ENCODE results near the gene IFFO2. TPM values are rescaled to one million over a fixed set of nuclear protein-coding genes. Genes with fewer than 3 reads are reported as not detected.

The IFFO2 gene
- total RNA-seq, 1 donor from 2014 or later: 39.6 TPM

DNA sequence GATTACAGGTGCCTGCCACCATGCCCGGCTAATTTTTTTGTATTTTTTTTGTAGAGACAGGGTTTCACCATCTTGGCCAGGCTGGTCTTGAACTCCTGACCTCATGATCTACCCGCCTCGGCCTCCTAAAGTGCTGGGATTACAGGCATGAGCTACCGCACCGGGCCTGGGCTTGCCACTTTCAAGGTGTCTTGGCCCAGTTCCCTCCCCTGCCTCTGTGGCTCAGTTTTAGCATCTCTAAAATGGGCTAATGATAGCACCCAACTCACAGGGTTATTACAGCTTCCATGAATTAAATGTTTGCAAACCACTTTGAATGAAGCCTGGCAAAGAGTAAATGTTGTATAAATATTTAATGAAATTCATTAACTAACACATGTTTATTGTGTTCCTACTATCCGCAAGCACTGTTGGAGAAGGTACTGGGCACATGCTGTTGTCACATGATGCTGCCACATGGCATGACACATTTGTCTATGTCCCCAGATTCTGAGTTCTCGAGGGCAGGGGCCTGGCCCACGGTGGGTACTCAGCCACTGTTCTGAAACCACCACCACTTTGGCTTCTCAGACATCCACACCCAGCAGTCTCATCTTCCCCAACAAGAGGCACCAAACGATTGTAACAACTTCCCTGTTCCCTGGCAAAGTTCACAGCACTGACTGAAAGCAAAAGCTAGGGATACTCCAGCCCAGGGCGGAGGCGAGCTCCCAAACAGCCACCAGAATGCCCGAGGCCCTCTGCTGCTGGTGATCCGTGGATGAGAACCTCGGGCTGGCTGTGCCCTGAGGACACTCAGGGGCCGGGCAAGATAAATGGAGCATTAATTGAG, 9.7 kb downstream of the IFFO2 start:
- no peak for FAIRE-seq
- no peak overlapping the region for H3K4me3 ChIP-seq (ENCODE audit: insufficient read depth, low read depth, low read length)
- peak overlapping the region; percentile 21 for H3K27ac ChIP-seq (ENCODE audit: low read depth, low read length)
- Mint-ChIP-seq H3K4me3 (ENCODE audit: unreplicated experiment) (no peak overlapping the region), H3K4me1 (ENCODE audit: low read depth, unreplicated experiment) (peaks cover 68% of the 10 kb centered on the region), H3K9me3 (ENCODE audit: unreplicated experiment) (no peaks in the 10 kb centered on the region), H3K27me3 (ENCODE audit: low read depth, unreplicated experiment) (no peaks in the 10 kb centered on the region), H3K36me3 (ENCODE audit: low read depth, unreplicated experiment) (peaks cover 4% of the 10 kb centered on the region), H3K27ac (ENCODE audit: unreplicated experiment) (peak overlapping the region; percentile 80)
- peak overlapping the region; percentile 77 for H3K9ac ChIP-seq (ENCODE audit: low read length)
- H4K20me1 ChIP-seq (ENCODE audit: insufficient read depth, low read length): peaks cover 64% of the 10 kb centered on the region
- peaks cover 99% of the 10 kb centered on the region for H3K79me2 ChIP-seq (ENCODE audit: insufficient read depth, low read length)
- peaks cover 2% of the 10 kb centered on the region for H3K36me3 ChIP-seq (ENCODE audit: insufficient read depth, low read length)
- DNase-seq (ENCODE audit: low read depth): no peak
- peaks cover 72% of the 10 kb centered on the region for H3K4me1 ChIP-seq (ENCODE audit: insufficient read depth, low read length)
- H3K4me2 ChIP-seq (ENCODE audit: low read length): peak overlapping the region; percentile 93
- H3K27me3 ChIP-seq (ENCODE audit: insufficient read depth, low read length): no peaks in the 10 kb centered on the region
- no peaks in the 10 kb centered on the region for H3K9me3 ChIP-seq (ENCODE audit: insufficient read depth, low read depth, low read length)
- no peak overlapping the region for H2AFZ ChIP-seq (ENCODE audit: low read depth, low read length)
- TF ChIP-seq, protein P1, sequence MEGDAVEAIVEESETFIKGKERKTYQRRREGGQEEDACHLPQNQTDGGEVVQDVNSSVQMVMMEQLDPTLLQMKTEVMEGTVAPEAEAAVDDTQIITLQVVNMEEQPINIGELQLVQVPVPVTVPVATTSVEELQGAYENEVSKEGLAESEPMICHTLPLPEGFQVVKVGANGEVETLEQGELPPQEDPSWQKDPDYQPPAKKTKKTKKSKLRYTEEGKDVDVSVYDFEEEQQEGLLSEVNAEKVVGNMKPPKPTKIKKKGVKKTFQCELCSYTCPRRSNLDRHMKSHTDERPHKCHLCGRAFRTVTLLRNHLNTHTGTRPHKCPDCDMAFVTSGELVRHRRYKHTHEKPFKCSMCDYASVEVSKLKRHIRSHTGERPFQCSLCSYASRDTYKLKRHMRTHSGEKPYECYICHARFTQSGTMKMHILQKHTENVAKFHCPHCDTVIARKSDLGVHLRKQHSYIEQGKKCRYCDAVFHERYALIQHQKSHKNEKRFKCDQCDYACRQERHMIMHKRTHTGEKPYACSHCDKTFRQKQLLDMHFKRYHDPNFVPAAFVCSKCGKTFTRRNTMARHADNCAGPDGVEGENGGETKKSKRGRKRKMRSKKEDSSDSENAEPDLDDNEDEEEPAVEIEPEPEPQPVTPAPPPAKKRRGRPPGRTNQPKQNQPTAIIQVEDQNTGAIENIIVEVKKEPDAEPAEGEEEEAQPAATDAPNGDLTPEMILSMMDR (IDR thresholded peaks at IDR 0.05; ENCODE audit: insufficient read depth, low read depth, low read length): no peak
- TF ChIP-seq EZH2 (IDR thresholded peaks at IDR 0.05; ENCODE audit: insufficient read depth, low read length): no peak

DNA sequence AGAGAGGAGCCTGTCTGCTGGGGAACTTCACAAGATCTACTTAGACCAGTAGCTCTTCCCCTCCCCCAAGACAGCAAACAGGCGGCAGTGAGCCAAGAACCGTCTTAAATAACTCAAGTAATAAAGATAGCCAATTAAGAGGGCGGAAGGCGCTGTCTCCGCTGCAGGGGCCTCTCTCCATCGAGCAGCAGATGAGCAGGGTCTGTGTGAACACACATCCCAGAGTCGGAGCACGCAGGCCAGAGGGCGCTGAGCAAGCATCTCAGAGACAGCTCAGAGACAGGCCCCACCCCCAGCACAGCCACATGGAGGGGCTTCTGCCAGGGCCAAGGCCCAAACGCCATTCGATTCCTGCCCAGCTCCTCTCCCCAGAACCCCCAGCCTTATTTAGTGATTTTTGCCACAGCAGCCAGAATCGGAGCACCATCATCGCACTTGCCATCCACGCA, 11.1 kb downstream of the IFFO2 start:
- peaks cover 2% of the 10 kb centered on the region for H3K36me3 Mint-ChIP-seq (ENCODE audit: low read depth, unreplicated experiment)
- peak overlapping the region; percentile 42 for H3K27ac Mint-ChIP-seq (ENCODE audit: unreplicated experiment)
- H3K9me3 Mint-ChIP-seq (ENCODE audit: unreplicated experiment): no peaks in the 10 kb centered on the region
- no peaks in the 10 kb centered on the region for H3K27me3 Mint-ChIP-seq (ENCODE audit: low read depth, unreplicated experiment)
- Histone ChIP-seq H2AFZ (ENCODE audit: low read depth, low read length) (no peak overlapping the region), H4K20me1 (ENCODE audit: insufficient read depth, low read length) (peaks cover 70% of the 10 kb centered on the region), H3K9ac (ENCODE audit: low read length) (peak overlapping the region; percentile 17), H3K4me3 (ENCODE audit: insufficient read depth, low read depth, low read length) (no peak overlapping the region), H3K27ac (ENCODE audit: low read depth, low read length) (peak overlapping the region; percentile 13), H3K79me2 (ENCODE audit: insufficient read depth, low read length) (peaks cover 99% of the 10 kb centered on the region), H3K4me2 (ENCODE audit: low read length) (peak overlapping the region; percentile 59), H3K9me3 (ENCODE audit: insufficient read depth, low read depth, low read length) (no peaks in the 10 kb centered on the region), H3K4me1 (ENCODE audit: insufficient read depth, low read length) (peaks cover 71% of the 10 kb centered on the region), H3K36me3 (ENCODE audit: insufficient read depth, low read length) (peaks cover 2% of the 10 kb centered on the region), H3K27me3 (ENCODE audit: insufficient read depth, low read length) (no peaks in the 10 kb centered on the region)
- no peak for TF ChIP-seq EZH2 (IDR thresholded peaks at IDR 0.05; ENCODE audit: insufficient read depth, low read length)
- TF ChIP-seq, protein P1 (IDR thresholded peaks at IDR 0.05; ENCODE audit: insufficient read depth, low read depth, low read length): no peak
- FAIRE-seq (no peak), DNase-seq (ENCODE audit: low read depth) (peak; percentile 54)
- no peak overlapping the region for H3K4me3 Mint-ChIP-seq (ENCODE audit: unreplicated experiment)
- H3K4me1 Mint-ChIP-seq (ENCODE audit: low read depth, unreplicated experiment): peaks cover 70% of the 10 kb centered on the region

DNA sequence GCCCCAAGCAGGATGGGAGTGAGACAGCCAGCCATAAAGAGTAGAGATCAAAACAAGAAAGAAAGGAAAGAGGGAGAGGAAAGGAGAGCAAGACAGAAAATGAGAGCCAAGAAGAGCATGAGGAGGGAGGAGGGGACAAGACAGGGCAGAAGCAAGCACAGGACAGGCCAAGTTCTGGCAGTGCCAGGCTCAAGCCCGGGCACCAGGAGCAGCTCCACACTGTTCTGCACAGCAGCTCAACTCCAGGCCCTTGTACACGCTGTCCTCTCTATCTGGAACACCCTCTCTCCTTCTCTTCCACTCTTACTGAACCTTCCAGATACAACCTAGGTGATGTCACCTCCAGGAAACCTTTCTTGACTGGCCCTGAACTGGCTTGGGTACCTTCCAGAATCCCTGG, 11.7 kb downstream of the IFFO2 start:
- FAIRE-seq (no peak), DNase-seq (ENCODE audit: low read depth) (no peak)
- H3K9ac ChIP-seq (ENCODE audit: low read length): peak overlapping the region; percentile 17
- H2AFZ ChIP-seq (ENCODE audit: low read depth, low read length): no peak overlapping the region
- peaks cover 76% of the 10 kb centered on the region for H4K20me1 ChIP-seq (ENCODE audit: insufficient read depth, low read length)
- H3K9me3 ChIP-seq (ENCODE audit: insufficient read depth, low read depth, low read length): no peaks in the 10 kb centered on the region
- H3K36me3 ChIP-seq (ENCODE audit: insufficient read depth, low read length): peaks cover 2% of the 10 kb centered on the region
- H3K27me3 ChIP-seq (ENCODE audit: insufficient read depth, low read length): no peaks in the 10 kb centered on the region
- H3K36me3 Mint-ChIP-seq (ENCODE audit: low read depth, unreplicated experiment): peaks cover 2% of the 10 kb centered on the region
- H3K4me1 Mint-ChIP-seq (ENCODE audit: low read depth, unreplicated experiment): peaks cover 68% of the 10 kb centered on the region
- H3K4me3 Mint-ChIP-seq (ENCODE audit: unreplicated experiment): no peak overlapping the region
- H3K27me3 Mint-ChIP-seq (ENCODE audit: low read depth, unreplicated experiment): no peaks in the 10 kb centered on the region
- peak overlapping the region; percentile 59 for H3K4me2 ChIP-seq (ENCODE audit: low read length)
- H3K27ac ChIP-seq (ENCODE audit: low read depth, low read length): peak overlapping the region; percentile 13
- no peak overlapping the region for H3K4me3 ChIP-seq (ENCODE audit: insufficient read depth, low read depth, low read length)
- peaks cover 99% of the 10 kb centered on the region for H3K79me2 ChIP-seq (ENCODE audit: insufficient read depth, low read length)
- no peak overlapping the region for H3K27ac Mint-ChIP-seq (ENCODE audit: unreplicated experiment)
- TF ChIP-seq, protein P1 (IDR thresholded peaks at IDR 0.05; ENCODE audit: insufficient read depth, low read depth, low read length): no peak
- TF ChIP-seq EZH2 (IDR thresholded peaks at IDR 0.05; ENCODE audit: insufficient read depth, low read length): no peak
- H3K4me1 ChIP-seq (ENCODE audit: insufficient read depth, low read length): peaks cover 69% of the 10 kb centered on the region
- H3K9me3 Mint-ChIP-seq (ENCODE audit: unreplicated experiment): no peaks in the 10 kb centered on the region

Data from astrocyte (in vitro differentiated cells and primary cell).